GM19023 (cell line): ENCODE data around the gene GREB1L.
"Not testable (repeated sequence)": the region's sequence is repeated elsewhere in the genome, so short reads cannot be mapped to it uniquely, and the experiment has no call there.

Experiments used
- ATAC-seq: cut with Tn5 transposase; IDR thresholded peaks from one replicate; pipeline ENCODE4 v1.9.1; 2021; ENCODE audit warnings: mild to moderate bottlenecking, moderate library complexity; ENCODE audit not compliant: unreplicated experiment

Gene GREB1L

GRCh38 chr18:21262979-21263378 is 20.9 kb downstream of the GREB1L start:
- ATAC-seq: no peak

- no peak for ATAC-seq
Observed at GRCh38 chr18:21264651-21265050, 22.6 kb downstream of the GREB1L start.

DNA sequence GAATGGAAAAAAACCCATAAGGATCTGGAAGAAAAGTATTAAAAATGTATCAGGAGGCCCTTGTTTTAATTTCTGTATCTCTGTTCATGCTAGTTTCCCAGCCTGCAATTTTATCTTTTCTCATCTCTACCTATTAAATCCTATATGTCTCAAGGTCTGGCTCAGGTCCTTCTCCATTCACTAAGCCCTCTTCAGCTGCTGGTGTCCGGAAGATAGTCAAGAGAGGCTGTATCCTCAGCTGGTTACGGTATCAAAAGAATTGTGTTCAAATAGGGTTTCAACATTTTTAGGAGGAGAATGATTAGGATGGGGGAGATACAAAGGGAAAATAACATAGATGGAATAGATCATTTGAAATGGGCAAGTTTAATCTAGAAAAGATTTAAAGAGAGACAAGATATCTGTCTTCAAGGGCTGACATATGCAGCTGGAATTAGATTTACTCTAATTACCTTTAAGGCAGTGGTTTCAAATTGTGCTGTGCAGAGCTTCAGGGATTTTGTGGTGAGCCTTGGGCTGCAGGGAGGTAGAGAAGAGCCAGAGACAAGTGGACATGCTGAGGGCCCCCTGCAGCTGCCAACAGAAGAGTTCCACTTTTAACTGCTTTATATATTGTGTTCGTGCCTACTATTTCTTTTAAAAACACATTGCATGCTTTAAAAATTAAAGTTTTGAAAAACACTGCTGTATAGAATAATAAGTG is 24.1 kb downstream of the GREB1L start:
- no peak for ATAC-seq

- no peak for ATAC-seq
Observed at GRCh38 chr18:21267400-21267799, 25.4 kb downstream of the GREB1L start.

DNA sequence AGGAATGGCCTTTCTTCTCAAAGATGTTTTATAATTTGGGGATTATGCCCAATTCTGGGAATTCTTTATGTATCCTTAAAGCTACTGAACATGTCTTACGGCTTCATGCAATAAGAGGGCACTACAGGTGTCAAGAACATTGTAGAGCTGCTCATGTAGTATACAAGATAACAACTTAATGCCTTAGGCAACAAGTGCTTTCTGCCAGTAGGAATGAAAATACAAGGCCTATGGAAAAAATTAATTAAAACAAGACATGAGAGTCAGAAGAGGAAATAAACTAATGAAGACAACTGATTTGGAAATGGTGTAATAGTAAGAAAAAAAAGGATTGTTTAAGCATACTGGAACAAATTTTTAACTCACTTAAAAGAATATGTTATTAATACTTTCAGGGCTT is 27.3 kb downstream of the GREB1L start:
- no peak for ATAC-seq

DNA sequence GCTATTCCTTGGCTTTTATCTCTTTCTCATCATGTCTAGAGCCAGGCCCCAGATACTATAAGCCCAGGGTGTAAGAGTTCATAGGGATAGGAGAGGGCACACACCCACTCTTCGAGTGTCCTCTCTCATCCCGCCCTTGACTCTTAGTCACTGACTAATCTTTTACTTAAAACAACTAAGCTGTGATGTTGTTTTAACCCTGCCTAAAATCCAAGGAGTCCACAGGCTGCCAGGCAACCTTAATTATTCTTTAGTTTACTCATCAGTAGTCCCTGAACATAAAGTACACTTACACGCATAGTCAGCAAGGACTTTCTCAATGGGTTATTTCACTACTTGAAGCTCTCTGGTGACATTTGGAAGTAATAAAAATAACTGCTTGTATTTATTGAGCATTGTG is 28.4 kb downstream of the GREB1L start:
- no peak for ATAC-seq

- ATAC-seq: no peak
Observed at GRCh38 chr18:21272016-21272579, 30.1 kb downstream of the GREB1L start.

DNA sequence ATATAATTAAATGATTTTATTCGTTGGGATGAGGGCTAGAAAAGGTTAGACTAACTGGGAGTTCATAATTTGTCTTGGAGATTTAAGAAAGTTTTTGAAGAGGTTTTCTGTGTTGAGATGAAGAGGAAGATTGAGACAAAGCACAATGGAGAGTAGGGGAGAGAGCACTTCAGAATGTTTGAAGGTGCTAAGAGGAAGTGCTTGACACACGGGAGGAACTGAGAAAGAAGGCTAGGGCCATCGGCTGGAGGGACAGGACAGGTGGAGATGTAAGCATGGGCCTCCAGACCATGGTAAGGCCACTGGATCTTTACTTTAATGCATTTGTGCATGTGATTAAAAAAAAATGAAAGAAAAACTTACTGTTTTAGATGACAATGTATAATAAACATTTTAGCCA is 31.5 kb downstream of the GREB1L start:
- ATAC-seq: no peak

DNA sequence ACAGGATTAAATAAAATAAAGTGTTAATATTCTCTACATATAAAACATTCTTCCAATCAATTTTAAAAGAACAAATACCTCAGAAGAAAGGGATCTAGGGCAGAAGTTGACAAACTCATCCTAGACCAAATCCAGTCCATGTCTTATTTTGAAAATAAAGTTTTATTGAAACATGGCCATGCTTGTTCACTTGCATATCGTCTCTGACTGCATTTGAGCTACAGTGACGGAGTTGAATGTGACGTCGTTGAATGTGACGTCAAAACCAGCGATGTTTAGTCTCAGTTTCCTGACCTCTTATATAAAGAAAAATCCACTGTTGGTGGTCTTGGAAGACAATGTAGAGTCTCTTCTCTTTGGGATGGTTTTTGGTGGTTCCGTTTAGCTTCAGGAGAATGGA is 33.6 kb downstream of the GREB1L start:
- no peak for ATAC-seq

DNA sequence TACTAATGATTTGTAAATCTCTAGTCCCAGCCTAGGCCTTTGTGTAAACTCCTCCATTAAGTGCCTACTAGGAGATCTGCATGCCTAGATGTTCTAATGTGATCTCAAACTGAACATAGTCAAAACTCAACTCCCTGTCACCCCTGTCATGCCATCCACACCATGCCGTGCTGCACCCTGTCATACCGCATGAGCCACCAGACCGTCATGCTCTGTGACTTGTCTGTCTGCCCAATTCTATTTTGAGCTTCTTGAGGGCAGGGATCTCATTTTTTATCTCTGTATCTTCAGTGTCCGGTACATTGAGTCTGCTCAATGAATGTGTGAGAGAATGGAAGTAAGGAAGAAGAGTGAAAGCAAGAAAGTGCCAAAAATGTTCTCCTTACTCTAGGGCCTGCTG is 35.5 kb downstream of the GREB1L start:
- no peak for ATAC-seq

GRCh38 chr18:21278218-21278617 is 36.2 kb downstream of the GREB1L start:
- not testable (repeated sequence) for ATAC-seq

DNA sequence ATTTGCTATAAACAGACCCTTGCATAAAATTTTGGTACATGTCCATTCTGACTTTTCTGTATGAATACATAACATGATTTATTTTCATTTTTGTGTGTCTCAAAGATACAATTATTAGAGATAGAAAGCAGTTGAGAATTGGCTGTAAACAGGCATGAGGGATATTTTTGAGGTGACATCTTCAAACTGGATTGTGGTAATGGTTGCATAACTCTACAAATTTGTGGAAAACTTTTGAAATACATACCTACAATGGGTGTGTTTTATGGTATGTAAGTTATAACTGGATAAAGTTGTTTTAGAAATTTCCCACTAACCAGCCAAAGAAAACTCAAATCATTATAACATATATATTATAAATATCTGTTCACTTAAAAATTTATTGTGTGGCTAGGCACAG is 39.6 kb downstream of the GREB1L start:
- no peak for ATAC-seq

- no peak for ATAC-seq
Observed at GRCh38 chr18:21284540-21284939, 42.5 kb downstream of the GREB1L start.

DNA sequence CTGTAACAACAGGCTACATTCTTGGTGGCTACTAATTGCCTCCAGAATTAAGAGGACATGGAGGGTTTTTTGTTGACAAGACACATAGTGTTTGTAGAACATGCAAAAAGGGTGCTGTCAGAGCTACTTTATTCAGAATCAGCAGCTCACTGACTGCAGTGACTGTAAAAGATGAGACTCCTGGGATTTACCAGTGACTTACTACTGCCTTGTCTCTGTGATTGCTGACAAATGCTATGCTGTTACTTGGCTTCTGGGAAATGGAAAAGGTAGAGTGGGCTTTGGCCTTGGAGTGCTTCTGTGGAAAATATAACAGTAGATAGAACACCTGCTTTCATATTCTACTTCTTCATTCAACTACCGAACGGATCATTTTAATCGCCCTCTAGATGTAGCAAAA is 47.8 kb downstream of the GREB1L start:
- ATAC-seq: no peak

DNA sequence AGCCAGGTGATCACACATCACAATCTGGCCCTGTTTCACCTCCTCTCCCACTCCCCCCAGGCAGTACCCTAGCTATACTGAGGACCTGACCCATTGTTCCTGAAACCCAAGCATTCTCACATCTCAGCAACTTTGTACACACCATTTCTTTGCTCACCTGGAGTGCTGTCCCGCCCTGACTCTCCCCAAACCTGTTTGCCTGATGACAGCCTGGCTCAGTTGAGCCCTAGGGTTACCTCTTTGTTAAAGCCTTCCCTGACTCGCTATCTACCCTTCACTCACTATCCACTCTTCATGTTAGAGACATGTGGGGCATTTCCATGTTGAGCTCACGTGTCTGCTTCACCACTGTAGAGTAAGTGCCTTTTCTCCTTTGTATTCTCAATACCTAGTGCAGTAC is 49.1 kb downstream of the GREB1L start:
- no peak for ATAC-seq

- no peak for ATAC-seq
Observed at GRCh38 chr18:21293479-21293878, 51.4 kb downstream of the GREB1L start.

DNA sequence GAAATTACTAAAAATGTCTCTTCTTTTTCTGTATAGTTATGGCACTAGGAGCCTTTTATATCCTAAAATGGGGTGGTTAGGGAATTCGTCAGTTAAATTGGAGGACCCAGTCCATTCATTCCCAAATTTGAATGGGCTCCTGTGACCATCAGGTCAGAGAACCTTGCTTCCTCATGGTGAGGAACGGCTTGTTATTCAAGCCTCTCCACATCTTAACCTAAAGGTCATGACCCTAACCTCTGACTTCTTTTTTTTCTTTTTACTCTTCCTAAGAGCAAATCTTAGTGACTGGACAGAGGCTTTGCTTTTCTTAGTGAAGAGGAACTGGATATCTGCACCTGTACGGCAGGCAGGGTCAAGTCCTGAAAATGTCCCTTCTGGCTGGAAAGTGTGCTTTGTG is 53.1 kb downstream of the GREB1L start:
- ATAC-seq: no peak

DNA sequence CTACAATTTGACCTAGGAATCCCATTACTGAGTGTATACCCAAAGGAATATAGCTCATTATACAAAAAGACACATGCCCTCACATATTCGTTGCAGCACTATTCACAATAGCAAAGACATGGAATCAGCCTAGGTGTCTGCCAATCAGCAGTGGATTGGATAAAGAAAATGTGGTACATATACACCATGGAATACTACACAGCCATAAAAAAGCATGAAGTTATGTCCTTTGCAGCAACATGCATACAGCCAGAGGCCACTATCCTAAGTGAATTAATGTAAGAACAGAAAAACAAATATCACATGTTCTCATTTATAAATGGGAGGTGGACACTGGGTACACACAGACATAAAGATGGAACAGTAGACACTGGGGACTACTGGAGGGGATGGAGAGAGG is 54.0 kb downstream of the GREB1L start:
- ATAC-seq: no peak

DNA sequence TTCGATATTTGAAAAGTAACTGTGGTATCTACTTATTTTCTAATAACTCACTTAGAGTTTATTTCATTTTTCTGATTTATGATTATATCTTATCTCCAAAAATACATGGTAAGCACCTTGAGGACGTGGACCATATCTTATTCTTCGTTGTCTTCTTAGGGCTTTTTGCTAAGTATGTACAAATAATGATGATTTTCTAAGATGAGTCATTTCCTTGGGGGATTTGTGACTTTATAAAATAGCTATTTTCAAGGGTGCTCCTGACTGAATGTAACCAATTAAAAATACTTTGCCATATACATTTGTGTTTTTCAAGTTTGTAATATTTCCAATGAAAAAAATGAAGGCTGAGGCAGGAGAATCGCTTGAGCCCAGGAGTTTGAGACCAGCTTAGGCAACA is 56.3 kb downstream of the GREB1L start:
- ATAC-seq: no peak

DNA sequence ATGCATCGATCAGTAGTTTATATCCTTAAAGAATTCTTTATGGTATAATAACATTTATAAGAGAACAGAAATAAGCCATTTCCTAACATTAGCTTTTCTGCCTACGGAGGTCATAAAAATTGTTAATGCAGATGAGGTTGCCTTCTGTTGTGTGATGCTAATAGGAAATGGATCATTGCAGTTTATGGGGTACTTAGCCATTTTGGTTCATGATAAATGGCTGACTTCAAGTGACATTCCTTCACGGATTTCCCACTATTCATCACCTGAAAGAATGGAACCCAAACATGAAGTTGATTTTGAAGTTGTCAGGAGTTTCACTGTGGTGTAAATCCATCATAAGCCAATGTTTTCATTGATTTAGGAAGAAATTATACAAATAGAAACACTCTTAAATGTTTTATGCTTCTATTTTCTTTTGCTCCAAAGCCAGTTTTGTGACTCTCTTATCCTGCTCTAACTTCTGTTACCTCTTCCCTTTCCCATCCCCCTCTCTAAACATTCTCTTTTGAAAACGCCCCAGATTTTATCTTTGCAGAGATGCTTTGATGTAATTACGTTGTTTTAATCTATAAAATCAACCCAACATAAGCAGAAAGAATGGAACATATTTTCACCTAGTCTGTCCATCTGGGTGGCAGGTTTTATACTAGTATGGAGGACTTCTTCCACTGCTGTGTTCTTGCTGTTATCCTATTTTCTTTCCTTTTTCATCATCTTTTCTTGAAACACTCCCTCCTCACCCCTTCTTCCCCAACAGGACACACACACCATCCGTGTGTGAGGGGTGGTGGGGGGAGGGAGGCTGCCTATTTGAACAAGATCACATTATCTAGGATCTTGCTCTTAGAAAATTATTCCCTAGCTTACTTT is 58.2 kb downstream of the GREB1L start:
- ATAC-seq: no peak

DNA sequence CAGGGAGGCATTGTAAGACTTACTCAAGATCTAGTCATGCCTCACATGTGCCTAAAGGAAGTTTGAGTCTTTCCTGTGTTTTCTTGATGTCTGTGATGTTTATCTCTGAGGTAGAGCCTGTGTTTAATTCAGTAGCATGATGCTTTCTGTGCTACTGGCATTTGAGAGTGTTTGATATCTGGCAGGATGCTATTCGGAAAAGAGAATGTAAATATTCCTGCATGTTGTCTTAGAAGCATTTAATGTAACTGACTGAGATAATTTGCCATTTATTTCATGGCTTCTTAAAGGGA is 58.8 kb downstream of the GREB1L start:
- ATAC-seq: no peak

GRCh38 chr18:21303445-21303844 is 61.4 kb downstream of the GREB1L start:
- ATAC-seq: no peak
